K562 (cell line): Measurements from ENCODE around the gene EPSTI1. TPM values are rescaled to one million over a fixed set of nuclear protein-coding genes. Genes with fewer than 3 reads are reported as not detected.

Experiments
- ATAC-seq: fragments of 200-7000 bp; cut with Tn5 transposase; 3 replicates; pipeline ENCODE4 v1.9.1; 2020; ENCODE audit warnings: moderate library complexity
- BruUV-seq: library from RNA; stranded (reverse); fragments of 400-500 nt; replicated peaks from 2 replicates; lab custom pipeline; 2021; lab: Mats Ljungman, UMichigan
- CTCF ChIA-PET: fragments of 300-600 bp; formaldehyde crosslinking; extraction: SDS; loops from one replicate; lab custom pipeline; 2021; ENCODE audit warnings: low intra/inter-chr PET ratio; lab: Yijun Ruan, JAX
- POLR2A ChIA-PET: fragments of 300-600, 350-650 bp; sonication (Branson Sonifier 250); formaldehyde crosslinking; extraction: SDS; loops from one replicate; lab custom pipeline; 2021; ENCODE audit warnings: antibody characterized with exemption, inconsistent platforms; lab: Yijun Ruan, JAX
- DNase-seq, 4 experiments: peaks; one replicate each; pipeline versions ENCODE4 v3.0.0 to v3.0.0-alpha.2; 2011 to 2018; ENCODE audit warnings: low spot score in 3 of 4, mixed read lengths in 3 of 4; ENCODE audit errors: extremely low read depth in 1 of 4
- FAIRE-seq: peaks from 2 replicates; lab custom pipeline; 2011; peaks lifted over from hg19 to GRCh38; lab: Jason Lieb, UNC
- H2AFZ ChIP-seq: 2 replicates; pipeline ENCODE4 v1.6.0; 2011; ENCODE audit warnings: low read depth, low read length, control low read depth, inconsistent platforms
- H3K27ac ChIP-seq: fragments of 200-600 bp; 3 replicates; pipeline ENCODE4 v1.8.0; 2011; ENCODE audit warnings: low read depth, mild to moderate bottlenecking, control low read depth, inconsistent platforms, low read length, moderate library complexity, mixed read lengths; ENCODE audit errors: extremely low read depth
- H3K27me3 ChIP-seq, 2 experiments: fragments of 300-600 bp in 1 of 2; 2 replicates in 1 of 2; 3 replicates in 1 of 2; pipeline versions ENCODE4 v1.6.0 to v1.8.0; 2011; ENCODE audit warnings: inconsistent platforms in 2 of 2, low read length in 2 of 2, mild to moderate bottlenecking in 1 of 2, mixed read lengths in 1 of 2, moderate library complexity in 1 of 2; ENCODE audit not compliant: control insufficient read depth in 2 of 2, insufficient read depth in 2 of 2
- H3K36me3 ChIP-seq: fragments of 300-600 bp; 3 replicates; pipeline ENCODE4 v1.8.0; 2011; ENCODE audit warnings: mild to moderate bottlenecking, low read length, inconsistent platforms; ENCODE audit not compliant: control insufficient read depth, insufficient read depth
- H3K4me1 ChIP-seq, 2 experiments: fragments of 200-600 bp in 1 of 2; replicated peaks in 1 of 2; 2 replicates in 1 of 2; 3 replicates in 1 of 2; pipeline versions ENCODE4 v1.5.1 to v1.8.0; 2011; ENCODE audit warnings: inconsistent platforms in 2 of 2, low read length in 2 of 2, mild to moderate bottlenecking in 1 of 2, mixed read lengths in 1 of 2, moderate library complexity in 1 of 2; ENCODE audit not compliant: control insufficient read depth in 2 of 2, insufficient read depth in 2 of 2
- H3K4me2 ChIP-seq: 2 replicates; pipeline ENCODE4 v1.6.1; 2011; ENCODE audit warnings: low read length, control low read depth, inconsistent platforms, mixed read lengths; ENCODE audit not compliant: insufficient read depth
- H3K4me3 ChIP-seq: fragments of 200-600 bp; sonication (generic), shearing (Covaris generic); 2 replicates; pipeline ENCODE4 v1.5.1; 2016; ENCODE audit warnings: control low read depth, inconsistent platforms
- H3K79me2 ChIP-seq: fragments of 200-600 bp; 3 replicates; pipeline ENCODE4 v1.8.0; 2011; ENCODE audit warnings: low read length, inconsistent platforms; ENCODE audit not compliant: control insufficient read depth, insufficient read depth
- H3K9ac ChIP-seq, 2 experiments: 2 replicates each; pipeline versions ENCODE4 v1.6.0 to v1.6.1; 2011; ENCODE audit warnings: low read depth in 2 of 2, low read length in 2 of 2, control low read depth in 1 of 2, inconsistent platforms in 1 of 2, mild to moderate bottlenecking in 1 of 2, mixed read lengths in 1 of 2; ENCODE audit not compliant: insufficient read depth in 1 of 2
- H3K9me1 ChIP-seq: one replicate; pipeline ENCODE4 v1.6.0; 2011; ENCODE audit warnings: inconsistent platforms, mild to moderate bottlenecking, low read length, moderate library complexity; ENCODE audit not compliant: control insufficient read depth, insufficient read depth
- H3K9me3 ChIP-seq: replicated peaks from 2 replicates; pipeline ENCODE4 v1.5.1; 2011; ENCODE audit warnings: low read depth, low read length, inconsistent platforms; ENCODE audit not compliant: control insufficient read depth, insufficient read depth
- H4K20me1 ChIP-seq: replicated peaks from 2 replicates; pipeline ENCODE4 v1.6.1; 2011; ENCODE audit warnings: low read length, inconsistent platforms, mixed read lengths; ENCODE audit not compliant: control insufficient read depth, insufficient read depth
- ARNT ChIP-seq, 2 experiments: fragments of 450-650 bp; IDR thresholded peaks; 2 replicates each; pipeline ENCODE4 v1.6.1; 2016; ENCODE audit warnings: mild to moderate bottlenecking in 1 of 2
- CCNT2 ChIP-seq: IDR thresholded peaks from 2 replicates; pipeline ENCODE4 v1.6.1; 2011; ENCODE audit warnings: borderline replicate concordance, low read depth, mild to moderate bottlenecking, moderate library complexity, mixed read lengths, low read length; ENCODE audit not compliant: insufficient read length; ENCODE audit errors: extremely low read depth
- FIP1L1 ChIP-seq: fragments of 200-400 bp; formaldehyde crosslinking; IDR thresholded peaks from 2 replicates; pipeline ENCODE4 v1.6.1; 2018; ENCODE audit warnings: mild to moderate bottlenecking, low read depth, low read length; ENCODE audit not compliant: poor library complexity, severe bottlenecking
- FOXP1 ChIP-seq: sonication (generic); formaldehyde crosslinking; IDR thresholded peaks from 2 replicates; pipeline ENCODE4 v1.8.0; 2022; ENCODE audit warnings: mild to moderate bottlenecking, missing genetic modification reagents
- MTA3 ChIP-seq: fragments of 450-650 bp; formaldehyde crosslinking; IDR thresholded peaks from 2 replicates; pipeline ENCODE4 v1.6.1; 2017; ENCODE audit warnings: mild to moderate bottlenecking, borderline replicate concordance
- RBM39 ChIP-seq: fragments of 200-400 bp; formaldehyde crosslinking; optimal IDR thresholded peaks from 2 replicates; pipeline ENCODE3; 2018; ENCODE audit warnings: low read depth, low read length
- ZBTB34 ChIP-seq: fragments of 250-450 bp; sonication (Bioruptor Pico); IDR thresholded peaks from 2 replicates; pipeline ENCODE4 v1.8.0; 2021; ENCODE audit warnings: mild to moderate bottlenecking, moderate library complexity
- WGBS: fragments of 100-300 bp; shearing (Covaris generic); methylation state at CpG from one replicate; pipeline ENCODE4 v1.1.6; 2016; ENCODE audit warnings: low coverage, mixed read lengths; ENCODE audit not compliant: insufficient coverage; ENCODE audit errors: missing lambda C conversion rate; 5-methylcytosine and 5-hydroxymethylcytosine counted together
- in situ Hi-C: fragments of 300-500 bp; cut with MboI; formaldehyde crosslinking; loops from 4 replicates; pipeline ENCODE4 v1.15.0; 2018; ENCODE audit warnings: inconsistent platforms, mixed read lengths
- intact Hi-C: fragments of 100-400 bp; cut with micrococcal nuclease; formaldehyde crosslinking; loops from 2 replicates; pipeline ENCODE4 v1.14.2; 2022
- polyA plus RNA-seq, 8 experiments: library from polyadenylated mRNA; depleted of rRNA in 4 of 8; stranded (reverse) in 5 of 8; unstranded in 3 of 8; fragments of >200 nt; fragmentation: Nextera tagmentation in 2 of 8; fragmentation: Illumina TruSeq in 1 of 8; extraction: Ambion mirVana in 2 of 8; extraction: Trizol in 1 of 8; gene quantifications; 2 replicates each; pipeline versions ENCODE4 v1.2.1 to v1.2.3, GENCODE V29; 2011 to 2014; ENCODE audit warnings: inconsistent platforms in 1 of 8, missing spikeins in 1 of 8
- total RNA-seq, 7 experiments: library from RNA; depleted of rRNA in 6 of 7; stranded (reverse); fragments of >200 nt in 6 of 7; fragmentation: Illumina TruSeq in 2 of 7; extraction: Trizol in 2 of 7; gene quantifications; 2 replicates each; pipeline versions ENCODE4 v1.2.1 to v1.2.3, GENCODE V29; 2011 to 2021; ENCODE audit warnings: low replicate concordance in 1 of 7
- TF ChIP-seq, protein P1 (sequence below): sonication (generic); formaldehyde crosslinking; IDR thresholded peaks from 2 replicates; pipeline ENCODE4 v1.8.1; 2022; ENCODE audit warnings: missing genetic modification reagents

Gene EPSTI1
- total and polyA plus RNA-seq, 9 of the 15 experiments (the other 6 are each of a cell fraction or from before 2014, with no cell fraction given), result 0.18 to 1.0 TPM; not detected in 7

DNA sequence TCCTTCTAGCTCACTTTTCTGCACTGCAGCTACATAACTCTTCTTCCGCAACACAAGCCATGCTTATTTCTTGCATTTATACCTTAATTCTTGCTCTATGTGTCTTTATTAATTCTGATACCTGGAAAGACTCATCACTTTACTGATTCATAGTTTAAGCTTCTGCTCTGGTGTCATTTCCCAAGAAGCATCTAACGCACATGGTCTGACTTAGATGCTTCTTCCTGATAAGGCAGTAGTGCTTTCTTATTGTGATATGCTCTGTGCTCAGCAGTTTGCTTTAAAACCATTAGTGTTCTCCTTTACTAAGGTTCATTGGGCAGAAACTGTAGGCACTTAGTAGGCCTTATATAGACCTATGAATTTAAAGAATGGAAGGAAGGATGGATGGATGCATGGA lies 66.4 kb downstream of the EPSTI1 start:
- BruUV-seq, result no TSS peak
- 0% methylated on average over 2 of the region's 2 CpGs for WGBS
- in situ Hi-C loops (no loop called here), intact Hi-C loops (no loop called here)
- DNase-seq, result no peak
- no peak overlapping the region for H3K4me3 ChIP-seq
- no peak overlapping the region for H3K9ac ChIP-seq
- no peaks in the 10 kb centered on the region for H3K4me1 ChIP-seq
- CTCF ChIA-PET, result no interaction called here
- no peak overlapping the region for H3K27ac ChIP-seq
- no peaks in the 10 kb centered on the region for H3K79me2 ChIP-seq
- POLR2A ChIA-PET, result no interaction called here
- H3K36me3 ChIP-seq, result no peaks in the 10 kb centered on the region
- H4K20me1 ChIP-seq, result no peaks in the 10 kb centered on the region
- no peak for ATAC-seq
- H2AFZ ChIP-seq, result no peak overlapping the region
- no peaks in the 10 kb centered on the region for H3K27me3 ChIP-seq
- H3K4me2 ChIP-seq, result no peak overlapping the region
- TF ChIP-seq, protein P1, sequence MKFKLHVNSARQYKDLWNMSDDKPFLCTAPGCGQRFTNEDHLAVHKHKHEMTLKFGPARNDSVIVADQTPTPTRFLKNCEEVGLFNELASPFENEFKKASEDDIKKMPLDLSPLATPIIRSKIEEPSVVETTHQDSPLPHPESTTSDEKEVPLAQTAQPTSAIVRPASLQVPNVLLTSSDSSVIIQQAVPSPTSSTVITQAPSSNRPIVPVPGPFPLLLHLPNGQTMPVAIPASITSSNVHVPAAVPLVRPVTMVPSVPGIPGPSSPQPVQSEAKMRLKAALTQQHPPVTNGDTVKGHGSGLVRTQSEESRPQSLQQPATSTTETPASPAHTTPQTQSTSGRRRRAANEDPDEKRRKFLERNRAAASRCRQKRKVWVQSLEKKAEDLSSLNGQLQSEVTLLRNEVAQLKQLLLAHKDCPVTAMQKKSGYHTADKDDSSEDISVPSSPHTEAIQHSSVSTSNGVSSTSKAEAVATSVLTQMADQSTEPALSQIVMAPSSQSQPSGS (CRISPR knock-in tag), result no peak
- TF ChIP-seq FOXP1 (CRISPR knock-in tag) (no peak), CCNT2 (no peak), FIP1L1 (no peak), MTA3 (no peak), ZBTB34 (CRISPR knock-in tag) (no peak), ARNT (IDR thresholded peaks at IDR 0.05) (no peak), RBM39 (no peak)
- H3K9me1 ChIP-seq, result no peaks in the 10 kb centered on the region
- H3K9me3 ChIP-seq, result no peaks in the 10 kb centered on the region
- no peak for FAIRE-seq
